CD4-positive, alpha-beta T cell treated with Interleukin-4 for 4 hours (primary cell): ENCODE measurements around the gene PLD1.
"Not testable (repeated sequence)": the region's sequence is repeated elsewhere in the genome, so short reads cannot be mapped to it uniquely, and the experiment has no call there.

Source experiments
- DNase-seq: peaks from one replicate; pipeline ENCODE4 v3.0.0-alpha.2; 2020

The PLD1 gene

GRCh38 chr3:171736556-171736955 is 73.7 kb downstream of the PLD1 start:
- DNase-seq: no peak

- DNase-seq: no peak
Observed at GRCh38 chr3:171733561-171733960, 76.7 kb downstream of the PLD1 start.

GRCh38 chr3:171732756-171733155 is 77.5 kb downstream of the PLD1 start:
- DNase-seq: no peak

GRCh38 chr3:171731691-171732090 is 78.6 kb downstream of the PLD1 start:
- DNase-seq: no peak

- DNase-seq: no peak
Observed at GRCh38 chr3:171729452-171730334, 80.6 kb downstream of the PLD1 start.

- no peak for DNase-seq
Observed at GRCh38 chr3:171727288-171727687, 83.0 kb downstream of the PLD1 start.

- DNase-seq: no peak
Observed at GRCh38 chr3:171718493-171719185, 91.6 kb downstream of the PLD1 start.

- DNase-seq: no peak
Observed at GRCh38 chr3:171715155-171715554, 95.1 kb downstream of the PLD1 start.

- no peak for DNase-seq
Observed at GRCh38 chr3:171712171-171712938, 97.9 kb downstream of the PLD1 start.

GRCh38 chr3:171711461-171712170 is 98.7 kb downstream of the PLD1 start:
- no peak for DNase-seq

- no peak for DNase-seq
Observed at GRCh38 chr3:171710359-171710758, 99.9 kb downstream of the PLD1 start.

- DNase-seq: no peak
Observed at GRCh38 chr3:171704814-171705213, 105.5 kb downstream of the PLD1 start.

- peak; percentile 19 for DNase-seq
Observed at GRCh38 chr3:171704002-171704401, 106.3 kb downstream of the PLD1 start.

GRCh38 chr3:171703144-171703543 is 107.1 kb downstream of the PLD1 start:
- no peak for DNase-seq

- DNase-seq: no peak
Observed at GRCh38 chr3:171700653-171701052, 109.6 kb downstream of the PLD1 start.

- no peak for DNase-seq
Observed at GRCh38 chr3:171700157-171700556, 110.1 kb downstream of the PLD1 start.

GRCh38 chr3:171699601-171700000 is 110.7 kb downstream of the PLD1 start:
- no peak for DNase-seq

- no peak for DNase-seq
Observed at GRCh38 chr3:171696805-171697204, 113.5 kb downstream of the PLD1 start.

- no peak for DNase-seq
Observed at GRCh38 chr3:171695426-171695825, 114.9 kb downstream of the PLD1 start.

- DNase-seq: no peak
Observed at GRCh38 chr3:171694888-171695287, 115.4 kb downstream of the PLD1 start.

- not testable (repeated sequence) for DNase-seq
Observed at GRCh38 chr3:171692551-171692950, 117.7 kb downstream of the PLD1 start.

- DNase-seq: no peak
Observed at GRCh38 chr3:171691485-171691884, 118.8 kb downstream of the PLD1 start.

- no peak for DNase-seq
Observed at GRCh38 chr3:171690281-171690680, 120.0 kb downstream of the PLD1 start.
